Mucosa of descending colon (tissue), 3 donors: Measurements from ENCODE around the gene EEF1G. TPM values are rescaled to one million over a fixed set of nuclear protein-coding genes. Genes with fewer than 3 reads are reported as not detected.

Source experiments
- ATAC-seq: fragments of 200-7000 bp; cut with Tn5 transposase; one replicate; pipeline ENCODE4 v1.9.1; 2020; ENCODE audit warnings: mild to moderate bottlenecking, moderate library complexity
- DNase-seq, 3 donors: peaks; one replicate each; pipeline ENCODE4 v3.0.0-alpha.2; 2020
- H3K36me3 ChIP-seq: fragments of 200-600 bp; one replicate; pipeline ENCODE4 v1.8.0; 2021; ENCODE audit warnings: low read depth, mild to moderate bottlenecking
- H3K4me1 ChIP-seq: fragments of 200-600 bp; one replicate; pipeline ENCODE4 v1.8.0; 2021; ENCODE audit warnings: low read depth, mild to moderate bottlenecking
- H3K4me3 ChIP-seq: fragments of 200-600 bp; one replicate; pipeline ENCODE4 v1.8.0; 2021; ENCODE audit warnings: mild to moderate bottlenecking
- H3K9me3 ChIP-seq: fragments of 200-600 bp; one replicate; pipeline ENCODE4 v1.8.0; 2021; ENCODE audit warnings: mild to moderate bottlenecking
- CTCF ChIP-seq: fragments of 200-600 bp; IDR thresholded peaks from one replicate; pipeline ENCODE4 v1.8.0; 2022; ENCODE audit warnings: antibody characterized with exemption, mild to moderate bottlenecking
- intact Hi-C, 2 donors: fragments of 100-400 bp; cut with DNase I in 1 of 2; cut with micrococcal nuclease in 1 of 2; formaldehyde crosslinking; loops; one replicate each; pipeline versions ENCODE4 v1.11.0 to v1.11.1; 2022; cut with DNase I, micrococcal nuclease
- total RNA-seq, 3 donors: library from RNA; stranded (reverse); fragmentation: NEBNext Ultra II Directional in 2 of 3; extraction: Animal tissue kit (Norgen Biotek cat#: 25700) in 2 of 3; gene quantifications; one replicate each; pipeline versions ENCODE4 v1.2.1 to v1.2.4, GENCODE V29; 2021 to 2023
- donor health status: DM: no; HTN: no; CAD: no; lungs with moderate emphysema.
- donor health status: DM: no; HTN: no; CAD: no.
- donor health status: DM: no; HTN: yes; CAD: no.

The EEF1G gene
- total RNA-seq, 3 donors from 2014 or later = 1,059 to 1,365 (median 1,164) TPM

- H3K4me3 ChIP-seq = no peak overlapping the region
- H3K36me3 ChIP-seq = no peaks in the 10 kb centered on the region
- TF ChIP-seq CTCF = no peak
- peaks cover 14% of the 10 kb centered on the region for H3K4me1 ChIP-seq
- ATAC-seq = no peak
- DNase-seq = no peak
- intact Hi-C loops = no loop called here
- no peaks in the 10 kb centered on the region for H3K9me3 ChIP-seq
These were observed 41.8 kb upstream of the EEF1G start for GRCh38 chr11:62615521-62615920.

GRCh38 chr11:62614275-62614674 is 40.6 kb upstream of the EEF1G start:
- Histone ChIP-seq H3K9me3 (no peaks in the 10 kb centered on the region), H3K4me3 (no peak overlapping the region), H3K4me1 (peaks cover 14% of the 10 kb centered on the region), H3K36me3 (no peaks in the 10 kb centered on the region)
- no peak for TF ChIP-seq CTCF
- intact Hi-C loops = no loop called here
- no peak for ATAC-seq
- no peak for DNase-seq

GRCh38 chr11:62613291-62613778 is 39.6 kb upstream of the EEF1G start:
- intact Hi-C loops = no loop called here
- H3K4me3 ChIP-seq = no peak overlapping the region
- peaks cover 14% of the 10 kb centered on the region for H3K4me1 ChIP-seq
- peak; percentile 2 for ATAC-seq
- no peaks in the 10 kb centered on the region for H3K36me3 ChIP-seq
- TF ChIP-seq CTCF = no peak
- no peaks in the 10 kb centered on the region for H3K9me3 ChIP-seq
- no peak for DNase-seq

GRCh38 chr11:62612366-62613290 is 38.9 kb upstream of the EEF1G start, which contains the start of the genes EML3 and ROM1:
EML3 (minus strand) TSS chr11:62612775; CDS start chr11:62612457, 318 bp downstream.
ROM1 (plus strand) TSS chr11:62613257; CDS start chr11:62613282, 25 bp downstream.
- DNase-seq (peak; percentile 88 to 94 (median 91)), ATAC-seq (peak; percentile 86)
- Histone ChIP-seq H3K4me1 (peaks cover 14% of the 10 kb centered on the region), H3K36me3 (no peaks in the 10 kb centered on the region), H3K9me3 (no peaks in the 10 kb centered on the region), H3K4me3 (peak within 1 kb of the TSS; percentile 68)
- TF ChIP-seq CTCF = peak; percentile 91
- intact Hi-C loops = no loop called here

GRCh38 chr11:62611705-62612365 is 38.1 kb upstream of the EEF1G start:
- intact Hi-C loops = no loop called here
- Histone ChIP-seq H3K4me1 (peaks cover 14% of the 10 kb centered on the region), H3K36me3 (no peaks in the 10 kb centered on the region), H3K4me3 (peak overlapping the region; percentile 68), H3K9me3 (no peaks in the 10 kb centered on the region)
- no peak for TF ChIP-seq CTCF
- ATAC-seq = peak; percentile 19
- peak; percentile 51 to 69 (median 66) for DNase-seq
